GM12878 (cell line): ENCODE measurements around the gene ELP2. TPM values are rescaled to one million over a fixed set of nuclear protein-coding genes. Genes with fewer than 3 reads are reported as not detected.

Experiments
- ATAC-seq: fragments of 200-7000 bp; cut with Tn5 transposase; 3 replicates; pipeline ENCODE4 v1.9.1; 2020; ENCODE audit warnings: mild to moderate bottlenecking, moderate library complexity
- BruUV-seq: library from RNA; stranded (reverse); fragments of 400-500 nt; replicated peaks from 2 replicates; lab custom pipeline; 2021; lab: Mats Ljungman, UMichigan
- CTCF ChIA-PET: fragments of 300-600 bp; sonication (Branson Sonifier 250); formaldehyde crosslinking; extraction: SDS; loops from one replicate; lab custom pipeline; 2021; ENCODE audit warnings: inconsistent platforms; lab: Yijun Ruan, JAX
- POLR2A ChIA-PET: fragments of 350-600 bp; formaldehyde crosslinking; extraction: SDS; loops from one replicate; lab custom pipeline; 2021; ENCODE audit warnings: inconsistent platforms; lab: Charles Lee
- RAD21 ChIA-PET: fragments of 300-600 bp; sonication (Branson Sonifier 250); formaldehyde crosslinking; loops from one replicate; lab custom pipeline; 2023; ENCODE audit warnings: antibody characterized with exemption; ENCODE audit not compliant: unreplicated experiment; lab: Charles Lee
- SMC1A ChIA-PET: fragments of 300-600 bp; sonication (Branson Sonifier 250); formaldehyde crosslinking; loops from one replicate; lab custom pipeline; 2023; ENCODE audit not compliant: unreplicated experiment, uncharacterized antibody; lab: Charles Lee
- DNase-seq: peaks from one replicate; pipeline ENCODE4 v3.0.0-alpha.2; 2011; ENCODE audit warnings: low read depth, low spot score
- FAIRE-seq: peaks from 3 replicates; lab custom pipeline; 2011; peaks lifted over from hg19 to GRCh38; lab: Jason Lieb, UNC
- H2AFZ ChIP-seq: 2 replicates; pipeline ENCODE4 v1.6.0; 2011; ENCODE audit warnings: low read depth, low read length, control low read depth; ENCODE audit not compliant: control insufficient read depth
- H3K27ac ChIP-seq: 2 replicates; pipeline ENCODE4 v1.5.1; 2011; ENCODE audit warnings: control low read depth; ENCODE audit not compliant: control insufficient read depth, insufficient read depth
- H3K27me3 ChIP-seq, 2 experiments: replicated peaks in 1 of 2; 2 replicates each; pipeline versions ENCODE4 v1.6.0 to v1.6.1; 2011; ENCODE audit warnings: low read length in 1 of 2; ENCODE audit not compliant: control insufficient read depth in 2 of 2, insufficient read depth in 2 of 2
- H3K36me3 ChIP-seq, 2 experiments: 2 replicates each; pipeline ENCODE4 v1.5.1; 2011; ENCODE audit warnings: low read length in 1 of 2; ENCODE audit not compliant: control insufficient read depth in 2 of 2, insufficient read depth in 2 of 2
- H3K4me1 ChIP-seq: 2 replicates; pipeline ENCODE4 v1.6.1; 2011; ENCODE audit warnings: mild to moderate bottlenecking, low read length, moderate library complexity, mixed read lengths; ENCODE audit not compliant: control insufficient read depth, insufficient read depth
- H3K4me2 ChIP-seq: 2 replicates; pipeline ENCODE4 v1.6.0; 2011; ENCODE audit warnings: control low read depth; ENCODE audit not compliant: control insufficient read depth, insufficient read depth
- H3K4me3 ChIP-seq: fragments of 200-600 bp; sonication (generic); 2 replicates; pipeline ENCODE4 v1.5.1; 2016
- H3K79me2 ChIP-seq: 2 replicates; pipeline ENCODE4 v1.6.0; 2011; ENCODE audit warnings: low read length; ENCODE audit not compliant: control insufficient read depth, insufficient read depth
- H3K9ac ChIP-seq: 2 replicates; pipeline ENCODE4 v1.8.0; 2011; ENCODE audit warnings: low read length, control low read depth, mixed read lengths; ENCODE audit not compliant: control insufficient read depth, insufficient read depth
- H3K9me3 ChIP-seq: replicated peaks from 3 replicates; pipeline ENCODE4 v1.5.1; 2011; ENCODE audit warnings: mild to moderate bottlenecking, low read length; ENCODE audit not compliant: control insufficient read depth, insufficient read depth
- H4K20me1 ChIP-seq: 2 replicates; pipeline ENCODE4 v1.6.0; 2011; ENCODE audit not compliant: control insufficient read depth, insufficient read depth
- CBX5 ChIP-seq: sonication (generic); IDR thresholded peaks from 2 replicates; pipeline ENCODE4 v1.6.1; 2016; ENCODE audit warnings: low read depth, moderate library complexity, mild to moderate bottlenecking, inconsistent platforms
- ETV6 ChIP-seq, 2 experiments: fragments of 450-650 bp in 1 of 2; IDR thresholded peaks in 1 of 2; conservative IDR thresholded peaks in 1 of 2; 2 replicates each; pipeline ENCODE4 v1.6.1; 2014; ENCODE audit warnings: antibody characterized with exemption in 1 of 2, borderline replicate concordance in 1 of 2, low read depth in 1 of 2, mild to moderate bottlenecking in 1 of 2, moderate library complexity in 1 of 2
- FOXM1 ChIP-seq: IDR thresholded peaks from 2 replicates; pipeline ENCODE4 v1.6.1; 2012; ENCODE audit warnings: low read depth, mild to moderate bottlenecking, inconsistent platforms, low read length, moderate library complexity
- MEF2A ChIP-seq: IDR thresholded peaks from 2 replicates; pipeline ENCODE4 v1.6.1; 2011; ENCODE audit warnings: low read depth, mild to moderate bottlenecking, low read length, moderate library complexity; ENCODE audit not compliant: insufficient read depth
- NRF1 ChIP-seq: conservative IDR thresholded peaks from 2 replicates; pipeline ENCODE4 v1.6.1; 2011; ENCODE audit warnings: mild to moderate bottlenecking, low read depth, low read length, improper control_type of control experiment
- RAD21 ChIP-seq: IDR thresholded peaks from 2 replicates; pipeline ENCODE4 v1.6.1; 2011; ENCODE audit warnings: mild to moderate bottlenecking, low read depth, low read length, moderate library complexity; ENCODE audit not compliant: insufficient read depth
- RFX5 ChIP-seq: IDR thresholded peaks from 2 replicates; pipeline ENCODE4 v1.6.1; 2011; ENCODE audit warnings: low read depth, low read length, improper control_type of control experiment
- WRNIP1 ChIP-seq: IDR thresholded peaks from 2 replicates; pipeline ENCODE4 v1.6.1; 2011; ENCODE audit warnings: low read depth, low read length, improper control_type of control experiment, borderline replicate concordance
- ZNF384 ChIP-seq: IDR thresholded peaks from 2 replicates; pipeline ENCODE4 v1.6.1; 2012; ENCODE audit warnings: low read depth, mild to moderate bottlenecking, low read length, improper control_type of control experiment, borderline replicate concordance
- WGBS: methylation state at CpG from one replicate; pipeline ENCODE4 v1.1.6; 2016; ENCODE audit warnings: low lambda C conversion rate; ENCODE audit not compliant: insufficient replicate concordance, insufficient coverage; ENCODE audit errors: missing lambda C conversion rate; 5-methylcytosine and 5-hydroxymethylcytosine counted together
- in situ Hi-C: fragments of 300-500 bp; cut with MboI; formaldehyde crosslinking; loops from 9 replicates; pipeline ENCODE4 v1.14.3; 2018; ENCODE audit warnings: mixed read lengths
- intact Hi-C: fragments of 100-400 bp; cut with micrococcal nuclease; formaldehyde crosslinking; loops from one replicate; pipeline ENCODE4 v1.14.2; 2022; ENCODE audit not compliant: unreplicated experiment
- polyA plus RNA-seq, 11 experiments: library from polyadenylated mRNA; depleted of rRNA in 4 of 11; unstranded in 6 of 11; stranded (reverse) in 5 of 11; fragments of >200 nt; fragmentation: Nextera tagmentation in 4 of 11; fragmentation: Illumina TruSeq in 1 of 11; extraction: Ambion mirVana in 4 of 11; extraction: Trizol in 1 of 11; gene quantifications; 1 replicate in 1 of 11; 2 replicates in 10 of 11; pipeline versions ENCODE4 v1.2.1 to v1.2.3, GENCODE V29; 2011 to 2016; ENCODE audit warnings: inconsistent platforms in 2 of 11, missing spikeins in 2 of 11, low read depth in 1 of 11
- total RNA-seq, 4 experiments: library from RNA; depleted of rRNA in 3 of 4; stranded (reverse); fragments of >200 nt in 3 of 4; fragmentation: Illumina TruSeq in 1 of 4; extraction: Trizol in 1 of 4; gene quantifications; 2 replicates each; pipeline versions ENCODE4 v1.2.1 to v1.2.3, GENCODE V29; 2013 to 2021
- TF ChIP-seq, protein P1 (sequence below): fragments of 150-350 bp; IDR thresholded peaks from 2 replicates; pipeline ENCODE4 v1.6.1; 2014; ENCODE audit warnings: mild to moderate bottlenecking, low read depth, low read length
- TF ChIP-seq, protein P2 (sequence below): fragments of 450-650 bp; IDR thresholded peaks from 2 replicates; pipeline ENCODE4 v1.6.1; 2017; ENCODE audit warnings: mild to moderate bottlenecking

ELP2 gene
- total and polyA plus RNA-seq, 10 of the 15 experiments (the other 5 are each of a cell fraction or from before 2014, with no cell fraction given) = 56.9 to 134 (median 88.5) TPM

DNA sequence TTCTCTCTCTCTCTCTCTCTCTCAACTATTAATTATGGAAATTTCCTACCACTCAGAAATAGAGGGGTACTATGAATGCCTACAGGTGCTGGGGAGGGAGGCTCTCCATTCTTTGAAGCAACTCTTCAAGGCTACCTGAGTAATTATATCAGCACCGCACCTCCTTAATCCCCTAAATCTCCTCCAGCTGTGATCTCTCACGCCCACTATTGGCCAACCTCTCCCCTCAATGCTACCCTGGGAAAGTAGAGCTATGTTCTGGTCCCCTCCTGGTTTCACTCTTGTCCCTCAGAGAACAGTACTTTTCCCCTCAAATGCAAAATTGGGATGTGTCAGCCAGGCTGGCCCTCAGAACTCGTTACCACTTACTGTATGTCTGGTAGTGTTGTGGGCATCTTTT lies 59.2 kb downstream of the ELP2 start:
- Histone ChIP-seq H3K9ac (no peak overlapping the region), H3K4me3 (no peak overlapping the region), H3K4me2 (no peak overlapping the region), H3K9me3 (no peaks in the 10 kb centered on the region), H3K36me3 (no peaks in the 10 kb centered on the region), H3K4me1 (peaks cover 9% of the 10 kb centered on the region; the same call in 1 of the 2 replicates), H2AFZ (no peak overlapping the region), H4K20me1 (no peaks in the 10 kb centered on the region), H3K27me3 (no peaks in the 10 kb centered on the region)
- ATAC-seq (no peak), FAIRE-seq (no peak), DNase-seq (no peak)
- no TSS peak for BruUV-seq
- POLR2A ChIA-PET = no interaction called here
- SMC1A ChIA-PET = interaction anchor here (0.9 to 1.0 kb wide), 3 partner anchors 92 to 112 kb away, joined by 3 read pairs; no protein-coding TSS in a partner anchor
- WGBS = 67% methylated on average over 3 of the region's 3 CpGs
- CTCF ChIA-PET = interaction anchor here (1.1 to 2.1 kb wide), 4 partner anchors 29 to 171 kb away, joined by 4 to 6 read pairs (median 4); no protein-coding TSS in a partner anchor
- in situ Hi-C loops = no loop called here
- TF ChIP-seq, protein P1, sequence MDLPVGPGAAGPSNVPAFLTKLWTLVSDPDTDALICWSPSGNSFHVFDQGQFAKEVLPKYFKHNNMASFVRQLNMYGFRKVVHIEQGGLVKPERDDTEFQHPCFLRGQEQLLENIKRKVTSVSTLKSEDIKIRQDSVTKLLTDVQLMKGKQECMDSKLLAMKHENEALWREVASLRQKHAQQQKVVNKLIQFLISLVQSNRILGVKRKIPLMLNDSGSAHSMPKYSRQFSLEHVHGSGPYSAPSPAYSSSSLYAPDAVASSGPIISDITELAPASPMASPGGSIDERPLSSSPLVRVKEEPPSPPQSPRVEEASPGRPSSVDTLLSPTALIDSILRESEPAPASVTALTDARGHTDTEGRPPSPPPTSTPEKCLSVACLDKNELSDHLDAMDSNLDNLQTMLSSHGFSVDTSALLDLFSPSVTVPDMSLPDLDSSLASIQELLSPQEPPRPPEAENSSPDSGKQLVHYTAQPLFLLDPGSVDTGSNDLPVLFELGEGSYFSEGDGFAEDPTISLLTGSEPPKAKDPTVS = no peak
- TF ChIP-seq MEF2A = no peak
- TF ChIP-seq CBX5 = no peak
- TF ChIP-seq FOXM1 = no peak
- TF ChIP-seq RFX5 = no peak
- TF ChIP-seq NRF1 = no peak
- TF ChIP-seq WRNIP1 = no peak
- TF ChIP-seq RAD21 = no peak
- no peak for TF ChIP-seq ETV6 (conservative IDR thresholded peaks at IDR 0.05 in 1 of 2, IDR thresholded peaks at IDR 0.05 in 1 of 2; ENCODE audit: borderline replicate concordance in 1 of 2, low read depth in 1 of 2)
- TF ChIP-seq, protein P2, sequence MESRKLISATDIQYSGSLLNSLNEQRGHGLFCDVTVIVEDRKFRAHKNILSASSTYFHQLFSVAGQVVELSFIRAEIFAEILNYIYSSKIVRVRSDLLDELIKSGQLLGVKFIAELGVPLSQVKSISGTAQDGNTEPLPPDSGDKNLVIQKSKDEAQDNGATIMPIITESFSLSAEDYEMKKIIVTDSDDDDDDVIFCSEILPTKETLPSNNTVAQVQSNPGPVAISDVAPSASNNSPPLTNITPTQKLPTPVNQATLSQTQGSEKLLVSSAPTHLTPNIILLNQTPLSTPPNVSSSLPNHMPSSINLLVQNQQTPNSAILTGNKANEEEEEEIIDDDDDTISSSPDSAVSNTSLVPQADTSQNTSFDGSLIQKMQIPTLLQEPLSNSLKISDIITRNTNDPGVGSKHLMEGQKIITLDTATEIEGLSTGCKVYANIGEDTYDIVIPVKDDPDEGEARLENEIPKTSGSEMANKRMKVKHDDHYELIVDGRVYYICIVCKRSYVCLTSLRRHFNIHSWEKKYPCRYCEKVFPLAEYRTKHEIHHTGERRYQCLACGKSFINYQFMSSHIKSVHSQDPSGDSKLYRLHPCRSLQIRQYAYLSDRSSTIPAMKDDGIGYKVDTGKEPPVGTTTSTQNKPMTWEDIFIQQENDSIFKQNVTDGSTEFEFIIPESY = no peak
- TF ChIP-seq ZNF384 = no peak
- TF ChIP-seq, all 136 proteins: peak for 0
- RAD21 ChIA-PET = interaction anchor here (0.6 kb wide), 1 partner anchor 109 kb away, joined by 5 read pairs; the partner anchor contains the start of gene FHOD3
- Histone ChIP-seq H3K79me2 (no peaks in the 10 kb centered on the region), H3K27ac (no peak overlapping the region)
- intact Hi-C loops = no loop called here
